Esophagus muscularis mucosa (tissue), 4 donors: ENCODE results near the gene TBATA.

Experiments
- EP300 ChIP-seq: sonication (generic); formaldehyde crosslinking; IDR thresholded peaks from one replicate; pipeline ENCODE4 v1.6.1; 2017; ENCODE audit warnings: antibody characterized with exemption
- POLR2A ChIP-seq: fragments of 450-650 bp; IDR thresholded peaks from one replicate; pipeline ENCODE4 v1.6.1; 2017; ENCODE audit warnings: antibody characterized with exemption, moderate library complexity, mild to moderate bottlenecking, low read depth
- POLR2AphosphoS5 ChIP-seq, 2 donors: sonication (generic); formaldehyde crosslinking; IDR thresholded peaks; one replicate each; pipeline ENCODE4 v1.6.1; 2017; ENCODE audit warnings: antibody characterized with exemption in 2 of 2
- TF ChIP-seq, protein P1 (sequence below), 3 experiments: fragments of 200-600 bp in 2 of 3; fragments of 450-650 bp in 1 of 3; sonication (generic) in 2 of 3; IDR thresholded peaks; one replicate each; pipeline ENCODE4 v1.5.1; 2017 to 2019; ENCODE audit warnings: antibody characterized with exemption in 3 of 3, mild to moderate bottlenecking in 2 of 3, moderate library complexity in 1 of 3

DNA sequence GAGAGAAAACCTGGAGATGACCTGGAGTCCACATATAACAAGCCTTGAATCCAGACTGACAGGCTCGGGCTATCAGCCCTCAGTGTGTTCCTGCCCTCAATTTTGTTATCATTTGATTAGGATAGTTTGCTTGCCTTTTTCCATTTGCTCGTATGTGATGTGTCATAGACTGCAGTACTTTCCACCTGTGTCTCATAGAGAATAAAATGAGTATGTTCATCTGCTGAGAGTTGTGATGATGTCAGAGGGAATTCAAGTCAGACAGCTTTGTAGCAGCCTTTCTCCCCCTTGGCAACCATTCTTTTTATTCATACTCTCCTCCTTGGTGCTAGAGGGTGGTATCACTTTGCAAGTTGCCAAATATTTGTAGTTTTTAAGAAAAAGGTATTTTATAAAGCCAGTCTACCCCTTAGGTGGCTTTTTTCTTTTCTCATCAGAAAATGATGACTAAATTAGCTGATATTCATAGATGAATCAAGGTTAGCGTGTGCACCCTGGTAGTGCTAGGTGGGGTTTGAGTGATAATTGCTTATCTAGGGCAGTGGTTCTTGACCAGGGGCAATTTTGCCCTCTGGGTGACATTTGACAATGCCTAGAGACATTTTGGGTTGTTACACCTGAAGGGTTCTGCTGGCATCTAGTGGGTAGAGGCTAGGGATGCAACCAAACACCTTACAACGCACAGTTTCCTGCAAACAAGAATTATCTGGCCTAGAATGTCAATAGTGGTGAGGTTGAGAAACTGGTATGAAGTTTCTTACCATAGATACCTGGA, 36.0 kb upstream of the TBATA start:
- no peak for TF ChIP-seq POLR2A
- TF ChIP-seq, protein P1, sequence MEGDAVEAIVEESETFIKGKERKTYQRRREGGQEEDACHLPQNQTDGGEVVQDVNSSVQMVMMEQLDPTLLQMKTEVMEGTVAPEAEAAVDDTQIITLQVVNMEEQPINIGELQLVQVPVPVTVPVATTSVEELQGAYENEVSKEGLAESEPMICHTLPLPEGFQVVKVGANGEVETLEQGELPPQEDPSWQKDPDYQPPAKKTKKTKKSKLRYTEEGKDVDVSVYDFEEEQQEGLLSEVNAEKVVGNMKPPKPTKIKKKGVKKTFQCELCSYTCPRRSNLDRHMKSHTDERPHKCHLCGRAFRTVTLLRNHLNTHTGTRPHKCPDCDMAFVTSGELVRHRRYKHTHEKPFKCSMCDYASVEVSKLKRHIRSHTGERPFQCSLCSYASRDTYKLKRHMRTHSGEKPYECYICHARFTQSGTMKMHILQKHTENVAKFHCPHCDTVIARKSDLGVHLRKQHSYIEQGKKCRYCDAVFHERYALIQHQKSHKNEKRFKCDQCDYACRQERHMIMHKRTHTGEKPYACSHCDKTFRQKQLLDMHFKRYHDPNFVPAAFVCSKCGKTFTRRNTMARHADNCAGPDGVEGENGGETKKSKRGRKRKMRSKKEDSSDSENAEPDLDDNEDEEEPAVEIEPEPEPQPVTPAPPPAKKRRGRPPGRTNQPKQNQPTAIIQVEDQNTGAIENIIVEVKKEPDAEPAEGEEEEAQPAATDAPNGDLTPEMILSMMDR (IDR thresholded peaks at IDR 0.05): no peak
- TF ChIP-seq EP300: no peak
- no peak for TF ChIP-seq POLR2AphosphoS5 (IDR thresholded peaks at IDR 0.05)
